ENCODE results near the gene CCSER1. TPM values are rescaled to one million over a fixed set of nuclear protein-coding genes. Genes with fewer than 3 reads are reported as not detected.

The CCSER1 gene
- total and polyA plus RNA-seq, 2 donors (not counting 1 experiment from before 2014, with no cell fraction given): under 0.01 TPM; not detected in 1

GRCh38 chr4:91282217-91282616, 1155.0 kb downstream of the CCSER1 start:
- no peaks in the 10 kb centered on the region for H4K20me1 ChIP-seq (ENCODE audit: control insufficient read depth, extremely low read depth, insufficient read depth, low read length)
- H3K79me2 ChIP-seq (ENCODE audit: control insufficient read depth, insufficient read depth, low read length): no peaks in the 10 kb centered on the region
- DNase-seq (ENCODE audit: low read depth in 2 of 2): no peak
- H3K9me3 ChIP-seq (ENCODE audit: control insufficient read depth, insufficient read depth, low read depth, low read length): no peaks in the 10 kb centered on the region
- no peak overlapping the region for H3K9ac ChIP-seq (ENCODE audit: insufficient read depth, low read length)
- TF ChIP-seq CTCF (conservative IDR thresholded peaks at IDR 0.05 in 1 of 2, IDR thresholded peaks at IDR 0.05 in 1 of 2; ENCODE audit: low read depth in 1 of 2, low read length in 2 of 2) (no peak), EZH2 (IDR thresholded peaks at IDR 0.05; ENCODE audit: low read length, missing control alignments) (no peak)
- no peaks in the 10 kb centered on the region for H3K36me3 ChIP-seq (ENCODE audit: control insufficient read depth, insufficient read depth, low read length)
- no peaks in the 10 kb centered on the region for H3K27me3 ChIP-seq (ENCODE audit: control insufficient read depth, insufficient read depth, low read length)
- H3K4me3 ChIP-seq (replicated peaks in 1 of 4; ENCODE audit: control extremely low read depth in 1 of 4, insufficient read depth in 1 of 4, low read depth in 3 of 4, low read length in 4 of 4): no peak overlapping the region
- no peak overlapping the region for H2AFZ ChIP-seq (ENCODE audit: low read length)
- no peak overlapping the region for H3K27ac ChIP-seq (ENCODE audit: insufficient read depth, low read length)
- H3K4me1 ChIP-seq (ENCODE audit: control insufficient read depth, extremely low read depth, insufficient read depth, low read length): no peaks in the 10 kb centered on the region
- H3K4me2 ChIP-seq (ENCODE audit: extremely low read depth, insufficient read depth, low read length): no peak overlapping the region

- Histone ChIP-seq H4K20me1 (ENCODE audit: control insufficient read depth, extremely low read depth, insufficient read depth, low read length) (no peaks in the 10 kb centered on the region), H3K4me1 (ENCODE audit: control insufficient read depth, extremely low read depth, insufficient read depth, low read length) (no peaks in the 10 kb centered on the region)
These were observed 1156.6 kb downstream of the CCSER1 start for GRCh38 chr4:91283726-91284230.

GRCh38 chr4:91284480-91284879, 1157.3 kb downstream of the CCSER1 start:
- no peak overlapping the region for H2AFZ ChIP-seq (ENCODE audit: low read length)
- H3K27ac ChIP-seq (ENCODE audit: insufficient read depth, low read length): no peak overlapping the region
- no peaks in the 10 kb centered on the region for H3K4me1 ChIP-seq (ENCODE audit: control insufficient read depth, extremely low read depth, insufficient read depth, low read length)
- no peak overlapping the region for H3K4me2 ChIP-seq (ENCODE audit: extremely low read depth, insufficient read depth, low read length)
- H3K79me2 ChIP-seq (ENCODE audit: control insufficient read depth, insufficient read depth, low read length): no peaks in the 10 kb centered on the region
- DNase-seq (ENCODE audit: low read depth in 2 of 2): no peak
- no peaks in the 10 kb centered on the region for H4K20me1 ChIP-seq (ENCODE audit: control insufficient read depth, extremely low read depth, insufficient read depth, low read length)
- no peaks in the 10 kb centered on the region for H3K27me3 ChIP-seq (ENCODE audit: control insufficient read depth, insufficient read depth, low read length)
- H3K9me3 ChIP-seq (ENCODE audit: control insufficient read depth, insufficient read depth, low read depth, low read length): no peaks in the 10 kb centered on the region
- no peaks in the 10 kb centered on the region for H3K36me3 ChIP-seq (ENCODE audit: control insufficient read depth, insufficient read depth, low read length)
- H3K4me3 ChIP-seq (replicated peaks in 1 of 4; ENCODE audit: control extremely low read depth in 1 of 4, insufficient read depth in 1 of 4, low read depth in 3 of 4, low read length in 4 of 4): no peak overlapping the region
- H3K9ac ChIP-seq (ENCODE audit: insufficient read depth, low read length): no peak overlapping the region
- TF ChIP-seq CTCF (conservative IDR thresholded peaks at IDR 0.05 in 1 of 2, IDR thresholded peaks at IDR 0.05 in 1 of 2; ENCODE audit: low read depth in 1 of 2, low read length in 2 of 2): no peak
- TF ChIP-seq EZH2 (IDR thresholded peaks at IDR 0.05; ENCODE audit: low read length, missing control alignments): no peak

More at GRCh38 chr4:91283726-91284230, 1156.6 kb downstream of the CCSER1 start:
- H3K79me2 ChIP-seq (ENCODE audit: control insufficient read depth, insufficient read depth, low read length): no peaks in the 10 kb centered on the region
- H3K4me2 ChIP-seq (ENCODE audit: extremely low read depth, insufficient read depth, low read length): no peak overlapping the region
- no peaks in the 10 kb centered on the region for H3K27me3 ChIP-seq (ENCODE audit: control insufficient read depth, insufficient read depth, low read length)
- H3K9me3 ChIP-seq (ENCODE audit: control insufficient read depth, insufficient read depth, low read depth, low read length): no peaks in the 10 kb centered on the region
- no peak for DNase-seq (ENCODE audit: low read depth in 2 of 2)
- H3K9ac ChIP-seq (ENCODE audit: insufficient read depth, low read length): no peak overlapping the region
- no peak overlapping the region for H2AFZ ChIP-seq (ENCODE audit: low read length)
- H3K4me3 ChIP-seq (replicated peaks in 1 of 4; ENCODE audit: control extremely low read depth in 1 of 4, insufficient read depth in 1 of 4, low read depth in 3 of 4, low read length in 4 of 4): no peak overlapping the region
- no peaks in the 10 kb centered on the region for H3K36me3 ChIP-seq (ENCODE audit: control insufficient read depth, insufficient read depth, low read length)
- TF ChIP-seq EZH2 (IDR thresholded peaks at IDR 0.05; ENCODE audit: low read length, missing control alignments) (no peak), CTCF (conservative IDR thresholded peaks at IDR 0.05 in 1 of 2, IDR thresholded peaks at IDR 0.05 in 1 of 2; ENCODE audit: low read depth in 1 of 2, low read length in 2 of 2) (no peak)
- H3K27ac ChIP-seq (ENCODE audit: insufficient read depth, low read length): no peak overlapping the region

All from fibroblast of lung (primary cell).